Measurements from ENCODE around the gene EHF. TPM values are rescaled to one million over a fixed set of nuclear protein-coding genes. Genes with fewer than 3 reads are reported as not detected.

EHF gene
- total RNA-seq, 4 donors from 2014 or later: 0.09 to 0.85 TPM; not detected in 2

DNA sequence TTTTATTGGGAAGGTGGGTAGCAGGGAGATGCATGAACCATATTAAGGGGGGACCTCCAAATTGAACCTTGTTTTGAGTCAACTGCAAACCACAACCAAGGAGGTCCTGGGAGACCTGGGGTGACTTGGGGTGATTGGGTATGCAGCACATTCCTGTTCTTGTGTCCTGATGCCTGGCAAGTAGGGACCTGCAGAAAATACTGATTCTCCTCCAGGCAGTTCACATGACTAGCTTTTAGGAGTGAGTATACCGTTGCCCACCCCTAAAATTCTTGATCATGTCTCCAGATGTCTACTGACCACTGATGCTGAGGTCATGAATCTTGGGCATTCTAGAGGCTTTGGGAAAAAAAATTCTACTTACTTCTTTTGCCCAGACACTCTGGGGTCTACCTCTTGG lies 6.3 kb downstream of the EHF start:
- intact Hi-C loops (cut with DNase I; ENCODE audit: low total_unique reads): no loop called here

DNA sequence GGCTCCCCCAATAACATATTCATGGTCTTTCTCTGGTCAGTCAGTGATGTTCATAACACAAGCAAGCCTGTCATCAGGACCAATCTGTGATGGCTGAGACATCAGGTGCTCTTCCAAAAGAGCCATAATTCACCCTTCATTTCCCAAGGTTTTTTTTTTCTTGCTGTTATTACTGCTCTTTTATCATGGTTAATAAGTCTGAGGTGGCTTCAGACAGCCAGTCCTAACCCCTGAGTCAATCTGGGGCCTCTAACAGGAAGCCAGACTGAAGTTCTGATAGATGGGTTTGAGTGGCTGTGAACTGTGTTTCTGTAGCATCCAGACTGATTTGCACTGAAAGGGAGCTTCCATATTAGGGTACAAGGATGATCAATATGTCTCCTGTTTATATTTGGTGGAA lies 8.8 kb downstream of the EHF start:
- Histone ChIP-seq H3K9me3 (no peaks in the 10 kb centered on the region), H3K4me3 (no peak overlapping the region), H3K27ac (no peak overlapping the region), H3K36me3 (no peaks in the 10 kb centered on the region), H3K4me1 (peaks cover 7 to 11% of the 10 kb centered on the region in 2 donors), H3K27me3 (no peaks in the 10 kb centered on the region)
- intact Hi-C loops (cut with DNase I; ENCODE audit: low total_unique reads): no loop called here
- DNase-seq (no peak), ATAC-seq (no peak)
- in situ Hi-C loops (cut with MboI; ENCODE audit: low sequenced_read_pairs in 4 of 4): no loop called here
- TF ChIP-seq POLR2A (IDR thresholded peaks at IDR 0.05): no peak
- TF ChIP-seq, protein P1, sequence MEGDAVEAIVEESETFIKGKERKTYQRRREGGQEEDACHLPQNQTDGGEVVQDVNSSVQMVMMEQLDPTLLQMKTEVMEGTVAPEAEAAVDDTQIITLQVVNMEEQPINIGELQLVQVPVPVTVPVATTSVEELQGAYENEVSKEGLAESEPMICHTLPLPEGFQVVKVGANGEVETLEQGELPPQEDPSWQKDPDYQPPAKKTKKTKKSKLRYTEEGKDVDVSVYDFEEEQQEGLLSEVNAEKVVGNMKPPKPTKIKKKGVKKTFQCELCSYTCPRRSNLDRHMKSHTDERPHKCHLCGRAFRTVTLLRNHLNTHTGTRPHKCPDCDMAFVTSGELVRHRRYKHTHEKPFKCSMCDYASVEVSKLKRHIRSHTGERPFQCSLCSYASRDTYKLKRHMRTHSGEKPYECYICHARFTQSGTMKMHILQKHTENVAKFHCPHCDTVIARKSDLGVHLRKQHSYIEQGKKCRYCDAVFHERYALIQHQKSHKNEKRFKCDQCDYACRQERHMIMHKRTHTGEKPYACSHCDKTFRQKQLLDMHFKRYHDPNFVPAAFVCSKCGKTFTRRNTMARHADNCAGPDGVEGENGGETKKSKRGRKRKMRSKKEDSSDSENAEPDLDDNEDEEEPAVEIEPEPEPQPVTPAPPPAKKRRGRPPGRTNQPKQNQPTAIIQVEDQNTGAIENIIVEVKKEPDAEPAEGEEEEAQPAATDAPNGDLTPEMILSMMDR (IDR thresholded peaks at IDR 0.05 in 4 of 5, conservative IDR thresholded peaks at IDR 0.05 in 1 of 5): no peak

More for the DNA sequence above, 6.3 kb downstream of the EHF start:
- Histone ChIP-seq H3K27ac (no peak overlapping the region), H3K4me1 (peaks cover 5 to 6% of the 10 kb centered on the region in 2 donors), H3K9me3 (no peaks in the 10 kb centered on the region), H3K27me3 (no peaks in the 10 kb centered on the region), H3K36me3 (no peaks in the 10 kb centered on the region), H3K4me3 (no peak overlapping the region)
- DNase-seq: no peak
- in situ Hi-C loops (cut with MboI; ENCODE audit: low sequenced_read_pairs in 4 of 4): no loop called here
- ATAC-seq: no peak
- TF ChIP-seq POLR2A (IDR thresholded peaks at IDR 0.05): no peak
- TF ChIP-seq, protein P1 (IDR thresholded peaks at IDR 0.05 in 4 of 5, conservative IDR thresholded peaks at IDR 0.05 in 1 of 5): no peak

DNA sequence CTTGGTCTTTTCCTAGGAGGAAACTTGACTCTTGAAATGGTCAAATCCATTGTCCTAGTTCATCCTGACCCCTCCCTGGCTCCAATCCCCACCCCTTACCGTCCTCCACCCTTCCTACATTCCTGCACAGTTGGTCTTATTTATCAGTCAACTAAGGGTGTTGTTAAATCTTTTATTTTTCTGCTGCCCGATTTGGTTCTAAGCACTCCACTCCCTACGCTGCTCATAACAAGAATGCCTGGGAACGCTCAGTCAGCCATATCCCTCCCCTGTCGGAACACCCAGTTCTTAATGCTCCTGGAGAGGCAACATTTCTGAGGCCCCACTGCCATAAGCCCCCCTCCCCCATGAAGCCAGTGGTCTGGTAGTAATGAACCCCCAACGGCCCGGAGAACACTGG lies 9.7 kb downstream of the EHF start:
- ATAC-seq (no peak), DNase-seq (no peak)
- Histone ChIP-seq H3K4me1 (peaks cover 7 to 11% of the 10 kb centered on the region in 2 donors), H3K9me3 (no peaks in the 10 kb centered on the region), H3K27ac (no peak overlapping the region), H3K27me3 (no peaks in the 10 kb centered on the region), H3K36me3 (no peaks in the 10 kb centered on the region), H3K4me3 (no peak overlapping the region)
- intact Hi-C loops (cut with DNase I; ENCODE audit: low total_unique reads): no loop called here
- no peak for TF ChIP-seq POLR2A (IDR thresholded peaks at IDR 0.05)
- TF ChIP-seq, protein P1 (IDR thresholded peaks at IDR 0.05 in 4 of 5, conservative IDR thresholded peaks at IDR 0.05 in 1 of 5): no peak
- in situ Hi-C loops (cut with MboI; ENCODE audit: low sequenced_read_pairs in 4 of 4): no loop called here

DNA sequence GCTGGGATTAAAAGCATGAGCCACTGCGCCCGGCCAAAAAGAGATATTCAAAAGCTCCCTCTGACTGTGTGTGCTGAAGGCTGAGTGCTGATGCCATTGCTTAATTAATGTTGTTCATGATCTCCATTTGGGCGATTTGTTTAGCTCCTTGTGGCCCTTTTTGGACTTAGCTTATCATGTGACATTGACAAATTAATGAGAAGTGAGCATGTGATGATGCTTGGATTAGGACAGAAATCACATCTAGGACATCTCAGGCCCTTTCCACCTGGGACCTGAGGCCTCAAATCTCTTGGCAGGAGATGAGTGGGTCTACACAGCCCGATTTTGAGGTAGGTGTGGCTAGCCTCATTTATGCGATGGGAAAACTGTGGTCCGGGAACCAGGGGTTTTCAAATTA lies 10.4 kb downstream of the EHF start:
- intact Hi-C loops (cut with DNase I; ENCODE audit: low total_unique reads): loop anchor here (1.0 kb wide), 1 partner anchor 24 kb away; no protein-coding TSS in a partner anchor
- H3K27ac ChIP-seq: no peak overlapping the region

More for the DNA sequence above, 10.4 kb downstream of the EHF start:
- H3K36me3 ChIP-seq: no peaks in the 10 kb centered on the region
- peaks cover 7 to 11% of the 10 kb centered on the region in 2 donors for H3K4me1 ChIP-seq
- H3K9me3 ChIP-seq: no peaks in the 10 kb centered on the region
- TF ChIP-seq, protein P1 (IDR thresholded peaks at IDR 0.05 in 4 of 5, conservative IDR thresholded peaks at IDR 0.05 in 1 of 5): no peak
- TF ChIP-seq POLR2A (IDR thresholded peaks at IDR 0.05): no peak
- ATAC-seq (no peak), DNase-seq (no peak)
- H3K27me3 ChIP-seq: no peaks in the 10 kb centered on the region
- in situ Hi-C loops (cut with MboI; ENCODE audit: low sequenced_read_pairs in 4 of 4): no loop called here
- H3K4me3 ChIP-seq: no peak overlapping the region
